H1 (cell line): Measurements from ENCODE around the gene DPM2. TPM values are rescaled to one million over a fixed set of nuclear protein-coding genes. Genes with fewer than 3 reads are reported as not detected.

Experiments used
- SIN3A ChIP-seq, 2 experiments: IDR thresholded peaks in 1 of 2; conservative IDR thresholded peaks in 1 of 2; 2 replicates each; pipeline ENCODE4 v1.6.1; 2011 to 2012; ENCODE audit warnings: low read length in 2 of 2, improper control_type of control experiment in 1 of 2, low read depth in 1 of 2, mild to moderate bottlenecking in 1 of 2
- SIRT6 ChIP-seq: IDR thresholded peaks from one replicate; pipeline ENCODE4 v1.7.1; 2012; ENCODE audit warnings: low read length, inconsistent platforms
- polyA plus RNA-seq, 7 experiments: library from polyadenylated mRNA; depleted of rRNA in 3 of 7; stranded (reverse) in 5 of 7; unstranded in 2 of 7; fragments of >200 nt in 5 of 7; fragments of 200-250 nt in 2 of 7; gene quantifications; 1 replicate in 5 of 7; 2 replicates in 1 of 7; 4 replicates in 1 of 7; pipeline versions ENCODE4 v1.2.1 to v1.2.3, GENCODE V29; 2011 to 2013; ENCODE audit warnings: missing spikeins in 2 of 7, mixed read lengths in 2 of 7
- total RNA-seq: library from RNA; stranded (reverse); fragmentation: NEBNext Ultra II Directional; extraction: Animal tissue kit (Norgen Biotek cat#: 25700); gene quantifications from 2 replicates; pipeline ENCODE4 v1.2.1, GENCODE V29; 2021

Gene DPM2
- total and polyA plus RNA-seq, 2 of the 8 experiments (the other 6 are each of a cell fraction or from before 2014, with no cell fraction given) = 45.4 to 95.4 TPM

- TF ChIP-seq SIN3A (conservative IDR thresholded peaks at IDR 0.05 in 1 of 2, IDR thresholded peaks at IDR 0.05 in 1 of 2; ENCODE audit: low read depth in 1 of 2, low read length in 2 of 2) (no peak), SIRT6 (no peak)
Measured at GRCh38 chr9:127945942-127946341, 8.3 kb upstream of the DPM2 start (continued).
